Medulla oblongata (tissue), 1 donor: ENCODE results near the gene UNC93B1.

Source experiments
- DNase-seq: peaks from one replicate; pipeline ENCODE4 v3.0.0-alpha.2; 2015; ENCODE audit errors: extremely low spot score

Gene UNC93B1

GRCh38 chr11:68024508-68024907 is 20.6 kb upstream of the UNC93B1 start:
- DNase-seq: no peak

GRCh38 chr11:68022531-68022930 is 18.6 kb upstream of the UNC93B1 start:
- no peak for DNase-seq

GRCh38 chr11:68021167-68021787 is 17.4 kb upstream of the UNC93B1 start:
- DNase-seq: no peak

- DNase-seq: no peak
Measured at GRCh38 chr11:68020575-68020974, 16.7 kb upstream of the UNC93B1 start.

GRCh38 chr11:68019486-68019885 is 15.6 kb upstream of the UNC93B1 start:
- DNase-seq: no peak

GRCh38 chr11:68018730-68019190 is 14.9 kb upstream of the UNC93B1 start:
- DNase-seq: no peak

- no peak for DNase-seq
Measured at GRCh38 chr11:68017980-68018729, 14.3 kb upstream of the UNC93B1 start.

GRCh38 chr11:68016904-68017817 is 13.3 kb upstream of the UNC93B1 start:
- peak; percentile 75 for DNase-seq

- DNase-seq: no peak
Measured at GRCh38 chr11:68016161-68016903, 12.4 kb upstream of the UNC93B1 start.

GRCh38 chr11:68015467-68015866 is 11.6 kb upstream of the UNC93B1 start:
- DNase-seq: no peak

- DNase-seq: no peak
Measured at GRCh38 chr11:68014947-68015447, 11.1 kb upstream of the UNC93B1 start.

GRCh38 chr11:68014157-68014946 is 10.5 kb upstream of the UNC93B1 start:
- no peak for DNase-seq

GRCh38 chr11:68013611-68014156 is 9.8 kb upstream of the UNC93B1 start:
- DNase-seq: no peak

- DNase-seq: peak; percentile 44
Measured at GRCh38 chr11:68012843-68013610, 9.1 kb upstream of the UNC93B1 start.

- no peak for DNase-seq
Measured at GRCh38 chr11:68012044-68012842, 8.3 kb upstream of the UNC93B1 start.

- peak; percentile 44 for DNase-seq
Measured at GRCh38 chr11:68011051-68011943, 7.4 kb upstream of the UNC93B1 start.
